Thyroid gland (tissue), 4 donors: ENCODE results near the gene SDHA. TPM values are rescaled to one million over a fixed set of nuclear protein-coding genes. Genes with fewer than 3 reads are reported as not detected.
"Not testable (repeated sequence)": the region's sequence is repeated elsewhere in the genome, so short reads cannot be mapped to it uniquely, and the experiment has no call there.

ENCODE experiments used
- DNase-seq, 2 donors: peaks; one replicate each; pipeline ENCODE4 v3.0.0-alpha.2; 2019
- H3K27ac ChIP-seq, 3 donors: fragments of 200-600 bp; sonication (generic); 1 replicate in 2 of 3; 2 replicates in 1 of 3; pipeline ENCODE4 v1.5.1; 2016 to 2019; ENCODE audit warnings: mild to moderate bottlenecking in 1 of 3, moderate library complexity in 1 of 3
- H3K27me3 ChIP-seq: fragments of 200-600 bp; sonication (generic); one replicate; pipeline ENCODE4 v1.5.1; 2019
- H3K36me3 ChIP-seq, 2 donors: fragments of 200-600 bp; sonication (generic); one replicate each; pipeline ENCODE4 v1.5.1; 2016 to 2019
- H3K4me1 ChIP-seq, 2 donors: fragments of 200-600 bp; sonication (generic); one replicate each; pipeline ENCODE4 v1.5.1; 2017 to 2019
- H3K4me3 ChIP-seq, 3 donors: fragments of 200-600 bp; sonication (generic); replicated peaks in 1 of 3; 1 replicate in 2 of 3; 2 replicates in 1 of 3; pipeline ENCODE4 v1.5.1; 2016; ENCODE audit warnings: mild to moderate bottlenecking in 1 of 3
- H3K9me3 ChIP-seq: fragments of 200-600 bp; sonication (generic); one replicate; pipeline ENCODE4 v1.5.1; 2017
- CTCF ChIP-seq, 6 experiments: fragments of 200-600 bp in 3 of 6; fragments of 450-650 bp in 3 of 6; sonication (generic) in 3 of 6; IDR thresholded peaks; one replicate each; pipeline ENCODE4 v1.5.1; 2016 to 2019; ENCODE audit warnings: antibody characterized with exemption in 6 of 6, mild to moderate bottlenecking in 2 of 6, inconsistent platforms in 1 of 6, moderate library complexity in 1 of 6
- POLR2A ChIP-seq, 2 donors: fragments of 450-650 bp; IDR thresholded peaks; one replicate each; pipeline ENCODE4 v1.6.1; 2017; ENCODE audit warnings: antibody characterized with exemption in 2 of 2, mild to moderate bottlenecking in 2 of 2, moderate library complexity in 1 of 2
- WGBS, 2 donors: methylation state at CpG; one replicate each; pipeline ENCODE4 v1.1.5; 2017; 5-methylcytosine and 5-hydroxymethylcytosine counted together
- intact Hi-C: fragments of 100-400 bp; cut with DNase I; formaldehyde crosslinking; loops from one replicate; pipeline ENCODE4 v1.15.1; 2023
- total RNA-seq, 4 donors: library from RNA; depleted of rRNA; stranded (reverse); fragments of >200 nt; gene quantifications; one replicate each; pipeline ENCODE4 v1.2.3, GENCODE V29; 2016

The SDHA gene
- total RNA-seq, 4 donors from 2014 or later: 86.9 to 102 (median 92.2) TPM

- Histone ChIP-seq H3K4me3 (no peak overlapping the region), H3K4me1 (no peaks in the 10 kb centered on the region), H3K27me3 (no peaks in the 10 kb centered on the region), H3K9me3 (no peaks in the 10 kb centered on the region), H3K36me3 (peaks cover 3 to 7% of the 10 kb centered on the region in 2 donors), H3K27ac (no peak overlapping the region)
- TF ChIP-seq CTCF (IDR thresholded peaks at IDR 0.05) (no peak), POLR2A (IDR thresholded peaks at IDR 0.05) (no peak)
- no peak for DNase-seq
- intact Hi-C loops: no loop called here
- WGBS, 2 donors: 84 to 89% methylated on average over 11 to 12 of the region's 14 CpGs
Measured at GRCh38 chr5:285991-286557, 68.0 kb downstream of the SDHA start.

- DNase-seq, H3K4me1 ChIP-seq, intact Hi-C loops, H3K27ac ChIP-seq, H3K9me3 ChIP-seq, H3K36me3 ChIP-seq, H3K27me3 ChIP-seq, H3K4me3 ChIP-seq: not testable (repeated sequence)
- WGBS, 2 donors: 88 to 92% methylated on average over 13 of the region's 13 CpGs
Measured at GRCh38 chr5:290200-290599, 72.1 kb downstream of the SDHA start.

GRCh38 chr5:291345-291744 lies 73.2 kb downstream of the SDHA start:
- H3K4me3 ChIP-seq, intact Hi-C loops, H3K27me3 ChIP-seq, H3K9me3 ChIP-seq, H3K4me1 ChIP-seq, H3K36me3 ChIP-seq, H3K27ac ChIP-seq, DNase-seq: not testable (repeated sequence)
- 96% methylated on average over 10 of the region's 10 CpGs for WGBS, 2 donors

- H3K9me3 ChIP-seq, H3K36me3 ChIP-seq, intact Hi-C loops, H3K4me1 ChIP-seq, H3K27me3 ChIP-seq, H3K27ac ChIP-seq, DNase-seq, H3K4me3 ChIP-seq: not testable (repeated sequence)
- WGBS, 2 donors: 96 to 97% methylated on average over 17 of the region's 17 CpGs
Measured at GRCh38 chr5:294788-295187, 76.7 kb downstream of the SDHA start.

- H3K27me3 ChIP-seq, H3K4me3 ChIP-seq, H3K4me1 ChIP-seq, DNase-seq, intact Hi-C loops, H3K27ac ChIP-seq, H3K9me3 ChIP-seq, H3K36me3 ChIP-seq: not testable (repeated sequence)
- 76 to 78% methylated on average over 10 of the region's 10 CpGs for WGBS, 2 donors
Measured at GRCh38 chr5:296207-296606, 78.1 kb downstream of the SDHA start.

- H3K9me3 ChIP-seq, H3K27me3 ChIP-seq, H3K4me3 ChIP-seq, H3K27ac ChIP-seq, H3K4me1 ChIP-seq, H3K36me3 ChIP-seq, DNase-seq, intact Hi-C loops: not testable (repeated sequence)
- 81 to 91% methylated on average over 10 to 16 of the region's 16 CpGs for WGBS, 2 donors
Measured at GRCh38 chr5:296954-297353, 78.8 kb downstream of the SDHA start.

GRCh38 chr5:297448-297847 lies 79.3 kb downstream of the SDHA start:
- H3K27ac ChIP-seq, intact Hi-C loops, H3K27me3 ChIP-seq, H3K9me3 ChIP-seq, H3K36me3 ChIP-seq, H3K4me1 ChIP-seq, DNase-seq, H3K4me3 ChIP-seq: not testable (repeated sequence)
- WGBS, 2 donors: 71 to 84% methylated on average over 6 of the region's 6 CpGs

GRCh38 chr5:297991-298736 lies 80.0 kb downstream of the SDHA start:
- H3K4me3 ChIP-seq, H3K27me3 ChIP-seq, DNase-seq, H3K9me3 ChIP-seq, H3K36me3 ChIP-seq, H3K4me1 ChIP-seq, H3K27ac ChIP-seq, intact Hi-C loops: not testable (repeated sequence)
- 83 to 84% methylated on average over 6 to 14 of the region's 14 CpGs for WGBS, 2 donors
